A673 (cell line): ENCODE results near the gene PLB1. TPM values are rescaled to one million over a fixed set of nuclear protein-coding genes. Genes with fewer than 3 reads are reported as not detected.

ENCODE experiments used
- BruUV-seq: library from RNA; stranded (reverse); fragments of 400-500 nt; replicated peaks from 2 replicates; lab custom pipeline; 2021; lab: Mats Ljungman, UMichigan
- CTCF ChIA-PET: fragments of 300-600 bp; sonication (Branson Sonifier 250); formaldehyde crosslinking; loops from one replicate; lab custom pipeline; 2022; ENCODE audit warnings: antibody characterized with exemption; lab: Charles Lee
- POLR2A ChIA-PET: fragments of 300-600 bp; sonication (Branson Sonifier 250); formaldehyde crosslinking; loops from one replicate; lab custom pipeline; 2022; ENCODE audit warnings: antibody characterized with exemption; ENCODE audit not compliant: low non-redundant PET; lab: Charles Lee
- DNase-seq: peaks from one replicate; pipeline ENCODE4 v3.0.0-alpha.2; 2015; ENCODE audit warnings: low spot score
- H3K27ac ChIP-seq: fragments of 200-600 bp; sonication (generic); 2 replicates; pipeline ENCODE4 v1.5.1; 2016; ENCODE audit warnings: mixed run types, low read depth, mild to moderate bottlenecking, mixed read lengths, antibody characterized with exemption, low read length; ENCODE audit not compliant: poor library complexity, severe bottlenecking
- H3K27me3 ChIP-seq: fragments of 200-600 bp; sonication (generic); replicated peaks from 2 replicates; pipeline ENCODE4 v1.6.1; 2017; ENCODE audit warnings: mixed run types, low read depth, mild to moderate bottlenecking, mixed read lengths, antibody characterized with exemption, low read length; ENCODE audit not compliant: insufficient read depth, poor library complexity
- H3K36me3 ChIP-seq: fragments of 200-600 bp; sonication (generic); 2 replicates; pipeline ENCODE4 v1.6.1; 2016; ENCODE audit warnings: mixed run types, mild to moderate bottlenecking, mixed read lengths, antibody characterized with exemption, low read length; ENCODE audit not compliant: insufficient read depth, poor library complexity, severe bottlenecking
- H3K4me1 ChIP-seq: fragments of 200-600 bp; sonication (generic); 2 replicates; pipeline ENCODE4 v1.6.1; 2017; ENCODE audit warnings: mixed run types, mild to moderate bottlenecking, mixed read lengths, antibody characterized with exemption, low read length; ENCODE audit not compliant: insufficient read depth, poor library complexity, severe bottlenecking
- H3K4me3 ChIP-seq: fragments of 200-600 bp; sonication (generic); 2 replicates; pipeline ENCODE4 v1.5.1; 2016; ENCODE audit warnings: low read depth, mixed run types, mild to moderate bottlenecking, mixed read lengths, low read length; ENCODE audit not compliant: poor library complexity, severe bottlenecking
- H3K9me3 ChIP-seq: fragments of 200-600 bp; sonication (generic); 2 replicates; pipeline ENCODE4 v1.6.1; 2016; ENCODE audit warnings: mixed run types, low read depth, mild to moderate bottlenecking, mixed read lengths, antibody characterized with exemption, low read length; ENCODE audit not compliant: poor library complexity, severe bottlenecking
- EZH2 ChIP-seq: fragments of 200-600 bp; sonication (generic); IDR thresholded peaks from 2 replicates; pipeline ENCODE4 v1.6.1; 2017; ENCODE audit warnings: borderline replicate concordance, low read depth, mild to moderate bottlenecking, mixed read lengths, antibody characterized with exemption, low read length; ENCODE audit not compliant: poor library complexity, severe bottlenecking
- intact Hi-C: fragments of 100-400 bp; cut with micrococcal nuclease; formaldehyde crosslinking; loops from one replicate; pipeline ENCODE4 v1.10.0; 2022; ENCODE audit not compliant: unreplicated experiment
- total RNA-seq: library from RNA; stranded (reverse); gene quantifications from 2 replicates; pipeline ENCODE4 v1.2.3, GENCODE V29; 2021
- TF ChIP-seq, protein P1 (sequence below): fragments of 300-800, 200-600 bp; sonication (generic); conservative IDR thresholded peaks from 2 replicates; pipeline ENCODE4 v1.5.1; 2017; ENCODE audit warnings: low read depth, mild to moderate bottlenecking, antibody characterized with exemption, low read length, moderate library complexity, mixed read lengths

PLB1 gene
- total RNA-seq, 1 experiment from 2014 or later: 0.39 TPM

GRCh38 chr2:28684142-28684858 lies 188.4 kb downstream of the PLB1 start:
- no peaks in the 10 kb centered on the region for H3K9me3 ChIP-seq
- no TSS peak for BruUV-seq
- ChIA-PET POLR2A (interaction anchor here (0.6 kb wide), 1 partner anchor 8 kb away, joined by 5 read pairs; no protein-coding TSS in a partner anchor), CTCF (no interaction called here)
- TF ChIP-seq, protein P1, sequence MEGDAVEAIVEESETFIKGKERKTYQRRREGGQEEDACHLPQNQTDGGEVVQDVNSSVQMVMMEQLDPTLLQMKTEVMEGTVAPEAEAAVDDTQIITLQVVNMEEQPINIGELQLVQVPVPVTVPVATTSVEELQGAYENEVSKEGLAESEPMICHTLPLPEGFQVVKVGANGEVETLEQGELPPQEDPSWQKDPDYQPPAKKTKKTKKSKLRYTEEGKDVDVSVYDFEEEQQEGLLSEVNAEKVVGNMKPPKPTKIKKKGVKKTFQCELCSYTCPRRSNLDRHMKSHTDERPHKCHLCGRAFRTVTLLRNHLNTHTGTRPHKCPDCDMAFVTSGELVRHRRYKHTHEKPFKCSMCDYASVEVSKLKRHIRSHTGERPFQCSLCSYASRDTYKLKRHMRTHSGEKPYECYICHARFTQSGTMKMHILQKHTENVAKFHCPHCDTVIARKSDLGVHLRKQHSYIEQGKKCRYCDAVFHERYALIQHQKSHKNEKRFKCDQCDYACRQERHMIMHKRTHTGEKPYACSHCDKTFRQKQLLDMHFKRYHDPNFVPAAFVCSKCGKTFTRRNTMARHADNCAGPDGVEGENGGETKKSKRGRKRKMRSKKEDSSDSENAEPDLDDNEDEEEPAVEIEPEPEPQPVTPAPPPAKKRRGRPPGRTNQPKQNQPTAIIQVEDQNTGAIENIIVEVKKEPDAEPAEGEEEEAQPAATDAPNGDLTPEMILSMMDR: no peak
- TF ChIP-seq EZH2: no peak
- H3K27me3 ChIP-seq: no peaks in the 10 kb centered on the region
- intact Hi-C loops: no loop called here
- no peaks in the 10 kb centered on the region for H3K4me1 ChIP-seq
- no peak overlapping the region for H3K4me3 ChIP-seq
- H3K36me3 ChIP-seq: no peaks in the 10 kb centered on the region
- DNase-seq: no peak
- no peak overlapping the region for H3K27ac ChIP-seq

DNA sequence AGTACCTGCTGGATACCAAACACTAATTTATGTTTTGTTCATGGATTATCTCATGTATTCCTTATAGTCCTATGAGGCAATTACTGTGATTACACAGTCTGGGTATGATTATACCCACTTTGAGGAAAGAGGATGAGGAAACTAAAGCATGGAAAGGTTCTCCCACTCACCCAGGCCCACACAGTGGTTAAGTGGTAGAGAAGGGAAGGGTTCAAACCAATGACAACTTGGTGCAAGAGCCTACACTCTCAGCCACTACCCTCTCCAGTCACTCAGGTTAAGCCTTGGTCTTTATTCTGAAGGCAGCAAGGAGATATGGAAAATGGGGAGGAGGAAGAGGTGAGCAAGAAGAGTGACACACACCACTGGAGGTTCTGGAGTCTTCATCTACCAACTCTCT lies 191.3 kb downstream of the PLB1 start:
- Histone ChIP-seq H3K4me1 (no peaks in the 10 kb centered on the region), H3K9me3 (no peaks in the 10 kb centered on the region), H3K4me3 (no peak overlapping the region), H3K27ac (no peak overlapping the region), H3K27me3 (no peaks in the 10 kb centered on the region), H3K36me3 (no peaks in the 10 kb centered on the region)
- no TSS peak for BruUV-seq
- ChIA-PET POLR2A (no interaction called here), CTCF (no interaction called here)
- DNase-seq: no peak
- intact Hi-C loops: no loop called here
- TF ChIP-seq EZH2: no peak

GRCh38 chr2:28687640-28688385 lies 192.0 kb downstream of the PLB1 start:
- H3K4me3 ChIP-seq: no peak overlapping the region
- H3K27me3 ChIP-seq: no peaks in the 10 kb centered on the region
- intact Hi-C loops: no loop called here
- H3K36me3 ChIP-seq: no peaks in the 10 kb centered on the region
- no peak for TF ChIP-seq EZH2
- TF ChIP-seq, protein P1: no peak
- DNase-seq: no peak
- POLR2A ChIA-PET: no interaction called here
- CTCF ChIA-PET: interaction anchor here (0.6 kb wide), 1 partner anchor 31 kb away, joined by 3 read pairs; no protein-coding TSS in a partner anchor
- no peaks in the 10 kb centered on the region for H3K9me3 ChIP-seq
- no TSS peak for BruUV-seq
- H3K4me1 ChIP-seq: no peaks in the 10 kb centered on the region
- H3K27ac ChIP-seq: no peak overlapping the region
